NCI-H2107 (cell line): ENCODE data around the gene RABGGTA.
"Not testable (repeated sequence)": the region's sequence is repeated elsewhere in the genome, so short reads cannot be mapped to it uniquely, and the experiment has no call there.

Experiments
- DNase-seq: peaks from one replicate; lab custom pipeline; 2025; lab: John Stamatoyannopoulos, UW

Gene RABGGTA

DNA sequence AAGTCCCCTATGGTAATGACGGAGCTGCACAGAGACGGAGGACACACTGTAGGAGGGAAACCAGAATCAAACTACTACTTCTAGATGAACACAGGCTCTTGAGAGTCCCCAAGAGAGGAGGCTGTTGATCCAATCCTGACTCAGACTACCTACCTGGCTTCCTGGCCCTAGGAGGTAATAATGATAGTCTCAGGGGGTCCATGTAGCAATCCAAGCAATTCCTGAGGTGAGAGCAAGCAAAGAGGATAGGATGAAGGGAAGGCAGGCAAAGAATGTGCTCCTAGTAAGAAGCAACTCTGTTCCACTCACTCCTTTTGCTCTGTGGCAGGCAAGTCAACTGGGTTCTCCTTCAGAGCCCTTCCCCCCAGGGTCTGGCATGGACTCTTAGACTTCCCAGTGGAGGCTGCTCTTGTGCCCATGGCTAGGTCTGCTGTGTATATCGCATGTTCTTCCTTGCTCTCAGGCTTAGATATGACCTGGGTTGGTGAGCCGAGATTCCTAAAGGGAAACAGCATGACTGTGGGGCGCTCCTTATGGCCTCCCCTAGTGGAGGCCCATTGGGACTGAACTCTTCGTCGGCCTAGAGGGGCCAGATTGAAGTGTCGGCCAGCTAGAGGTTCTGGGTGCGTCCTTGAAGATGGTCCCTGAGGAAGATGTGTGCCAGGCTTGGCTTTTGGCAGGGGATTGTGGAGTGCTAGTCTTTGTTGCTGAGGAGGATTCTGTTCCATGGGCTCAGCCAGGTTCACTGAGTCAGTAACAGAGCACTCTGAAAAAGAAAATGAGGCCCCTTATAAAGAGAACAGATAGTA lies 31.1 kb downstream of the RABGGTA start:
- no peak for DNase-seq

DNA sequence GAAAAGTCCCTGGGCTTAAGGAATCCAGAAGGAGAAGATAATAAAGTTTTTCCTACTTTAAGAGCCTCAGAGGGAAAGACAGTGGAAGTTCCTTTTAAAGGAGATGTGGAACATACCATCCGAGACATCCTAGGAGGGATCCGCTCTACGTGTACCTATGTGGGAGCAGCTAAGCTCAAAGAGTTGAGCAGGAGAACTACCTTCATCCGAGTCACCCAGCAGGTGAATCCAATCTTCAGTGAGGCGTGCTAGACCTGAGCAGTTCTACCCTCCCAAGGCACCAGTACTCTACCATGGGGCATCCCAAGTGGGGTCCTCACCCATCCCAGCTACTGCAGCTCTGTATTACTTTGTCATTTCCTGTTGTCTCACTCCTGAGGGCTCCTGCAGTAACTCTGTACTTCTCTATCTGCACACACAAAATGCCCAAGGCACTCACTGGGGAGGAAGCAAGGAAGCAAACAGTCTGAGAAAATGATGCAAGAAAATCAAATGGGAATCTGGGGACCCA lies 32.8 kb downstream of the RABGGTA start:
- DNase-seq = no peak

DNA sequence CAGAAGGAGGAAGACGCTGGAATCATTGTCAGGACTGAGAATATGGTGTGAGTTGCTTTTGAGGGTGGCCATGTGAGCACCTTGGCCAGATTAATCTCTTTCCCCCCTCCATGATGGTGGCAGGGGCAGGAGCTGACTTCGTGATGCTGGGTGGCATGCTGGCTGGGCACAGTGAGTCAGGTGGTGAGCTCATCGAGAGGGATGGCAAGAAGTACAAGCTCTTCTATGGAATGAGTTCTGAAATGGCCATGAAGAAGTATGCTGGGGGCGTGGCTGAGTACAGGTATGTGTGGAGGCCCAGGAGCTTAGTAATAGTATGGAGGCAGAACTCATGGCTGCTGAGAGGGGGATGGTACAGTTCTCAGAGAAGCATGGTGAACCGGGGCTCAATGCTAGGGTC lies 33.3 kb downstream of the RABGGTA start:
- no peak for DNase-seq

DNA sequence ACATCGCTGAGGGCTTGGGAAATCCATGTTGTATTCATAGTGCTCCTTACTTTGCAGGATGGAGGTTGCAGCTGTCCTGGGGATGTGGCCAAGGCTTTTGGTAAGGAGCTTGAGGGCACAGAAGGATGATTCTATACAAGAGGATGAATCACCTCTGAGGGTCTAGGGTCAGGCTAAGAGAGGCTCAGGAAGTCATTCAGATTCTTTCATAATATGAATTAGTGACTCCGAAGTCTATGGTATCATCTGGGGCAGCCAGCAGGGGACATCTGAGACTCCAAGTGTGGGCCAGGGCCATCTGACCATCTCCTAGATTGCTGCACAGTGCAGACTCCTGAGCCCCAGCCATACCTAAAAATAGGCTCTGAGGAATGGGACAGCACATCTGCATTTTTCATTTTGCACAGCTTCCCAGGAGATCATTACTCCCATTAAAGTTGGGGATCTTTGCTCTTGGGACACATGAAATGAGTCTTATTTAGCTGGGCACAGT lies 33.9 kb downstream of the RABGGTA start:
- no peak for DNase-seq

DNA sequence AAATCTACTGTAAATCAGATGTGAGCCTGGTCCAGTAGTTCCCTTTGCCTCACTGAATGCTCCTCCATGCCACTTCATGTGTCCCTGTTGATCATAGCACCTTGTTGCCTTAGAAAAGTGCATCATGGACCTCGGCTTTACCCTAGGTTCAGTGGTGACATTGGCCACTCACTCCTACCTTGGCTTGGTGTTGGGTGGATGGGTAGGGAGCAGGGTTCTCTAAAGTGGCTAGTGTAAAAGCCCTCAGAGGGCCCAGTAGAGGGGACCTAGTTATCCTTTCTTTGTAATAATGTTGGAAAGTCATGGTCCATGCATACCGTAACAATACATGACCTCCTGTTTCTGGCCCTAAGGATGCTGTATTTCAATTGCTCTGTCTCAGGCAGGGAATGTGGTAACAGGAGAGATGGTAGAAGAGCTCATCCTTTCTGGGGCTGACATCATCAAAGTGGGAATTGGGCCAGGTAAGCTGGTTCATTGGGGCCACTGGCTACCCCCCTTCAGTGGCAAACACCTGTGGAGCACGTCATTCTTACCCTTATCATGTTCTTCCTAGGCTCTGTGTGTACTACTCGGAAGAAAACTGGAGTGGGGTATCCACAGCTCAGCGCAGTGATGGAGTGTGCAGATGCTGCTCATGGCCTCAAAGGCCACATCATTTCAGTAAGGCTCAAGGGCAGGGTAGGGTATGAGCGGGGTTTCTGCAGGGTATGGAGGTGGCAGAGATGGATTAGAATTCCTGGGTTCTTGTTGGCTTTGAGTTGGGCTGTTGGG lies 34.5 kb downstream of the RABGGTA start:
- DNase-seq = no peak

DNA sequence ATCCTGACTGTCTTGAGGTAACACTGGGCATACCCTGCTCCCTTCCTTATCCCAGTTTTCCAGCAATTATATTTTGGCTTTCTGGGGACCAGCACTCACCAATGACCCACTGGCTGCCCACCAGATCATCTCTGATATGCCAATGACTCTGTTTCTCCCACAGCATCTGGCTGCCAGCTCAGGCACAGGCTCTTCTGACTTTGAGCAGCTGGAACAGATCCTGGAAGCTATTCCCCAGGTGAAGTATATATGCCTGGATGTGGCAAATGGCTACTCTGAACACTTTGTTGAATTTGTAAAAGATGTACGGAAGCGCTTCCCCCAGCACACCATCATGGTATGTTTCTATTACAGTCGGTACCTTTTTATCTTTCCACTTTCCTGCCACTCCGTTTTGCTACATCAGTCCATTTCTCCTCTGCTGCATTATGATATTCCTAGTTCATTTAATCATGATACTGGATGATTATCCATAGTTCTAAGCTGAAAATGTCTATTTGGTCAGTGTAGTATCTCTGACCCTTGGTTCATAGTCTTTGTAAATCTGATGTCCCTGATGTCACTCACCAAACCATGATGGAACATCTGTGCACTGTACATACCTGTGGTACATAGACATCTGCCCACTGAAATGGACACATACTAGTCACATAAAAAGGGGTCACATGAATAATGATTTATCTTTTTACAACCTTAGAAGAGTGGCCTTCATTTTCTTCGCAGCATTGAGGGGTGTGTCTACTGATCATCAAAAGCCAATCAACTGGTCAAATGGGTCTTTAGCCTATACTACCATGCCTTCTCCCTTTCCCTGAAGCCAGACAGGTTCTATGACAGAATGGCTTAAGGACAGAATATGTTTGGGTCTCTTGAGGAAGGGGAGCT lies 35.4 kb downstream of the RABGGTA start:
- no peak for DNase-seq

DNA sequence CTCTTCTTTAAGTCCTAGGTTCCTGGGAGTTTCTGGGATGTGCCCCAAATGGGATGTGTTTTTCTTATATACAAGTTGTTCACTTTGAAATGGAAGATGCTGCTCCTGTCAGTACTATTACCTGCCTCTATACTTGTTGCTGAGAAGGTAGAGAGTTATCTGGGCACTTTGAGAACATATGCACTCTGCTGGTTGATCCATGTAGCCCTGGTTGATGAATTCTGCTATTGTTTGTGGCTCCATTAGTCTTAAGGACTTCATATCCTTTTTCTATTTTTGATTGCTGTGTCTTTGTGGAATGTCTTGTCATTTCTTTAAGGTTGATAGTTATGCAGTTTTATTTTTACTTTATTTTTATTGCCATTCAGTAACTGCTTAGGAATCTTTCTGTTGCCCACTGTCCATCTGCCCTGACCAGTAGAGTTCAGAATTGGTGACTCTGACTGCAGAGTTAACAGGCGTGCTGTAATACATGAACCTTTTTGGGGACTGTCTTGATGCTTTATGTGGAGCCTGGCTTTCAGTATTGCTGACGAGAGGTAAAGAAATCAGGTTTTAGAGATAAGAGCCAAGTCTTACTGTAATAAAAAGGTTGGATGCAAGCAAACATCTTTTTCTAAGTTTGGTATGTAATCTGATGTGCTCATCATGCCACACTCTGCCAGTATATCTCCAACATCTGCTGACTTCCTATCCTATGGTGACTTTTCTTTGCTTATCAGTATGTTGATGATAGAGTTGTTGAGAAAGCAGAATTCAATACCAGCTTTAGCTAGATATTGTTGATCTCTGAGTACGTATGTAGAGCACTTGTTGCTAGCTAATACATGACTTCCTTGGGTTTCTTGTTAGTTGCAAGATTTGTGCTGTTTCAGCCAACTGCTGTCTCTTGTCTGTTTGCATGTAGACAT lies 37.0 kb downstream of the RABGGTA start:
- DNase-seq = no peak

DNA sequence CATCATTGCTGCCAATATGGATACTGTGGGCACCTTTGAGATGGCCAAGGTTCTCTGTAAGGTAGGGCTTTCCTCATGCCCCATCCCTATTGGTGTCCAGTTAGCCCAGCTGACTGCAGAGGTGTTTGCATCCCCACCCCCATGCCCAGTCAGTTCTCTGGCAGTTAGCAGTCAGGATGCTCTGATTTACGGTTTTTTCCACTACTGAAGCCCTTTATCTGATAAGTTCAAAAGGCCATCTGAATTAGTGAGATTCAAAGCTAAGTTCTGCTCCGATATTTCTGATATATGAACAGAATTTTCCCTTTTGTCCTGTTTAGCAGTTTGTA lies 37.9 kb downstream of the RABGGTA start:
- no peak for DNase-seq

DNA sequence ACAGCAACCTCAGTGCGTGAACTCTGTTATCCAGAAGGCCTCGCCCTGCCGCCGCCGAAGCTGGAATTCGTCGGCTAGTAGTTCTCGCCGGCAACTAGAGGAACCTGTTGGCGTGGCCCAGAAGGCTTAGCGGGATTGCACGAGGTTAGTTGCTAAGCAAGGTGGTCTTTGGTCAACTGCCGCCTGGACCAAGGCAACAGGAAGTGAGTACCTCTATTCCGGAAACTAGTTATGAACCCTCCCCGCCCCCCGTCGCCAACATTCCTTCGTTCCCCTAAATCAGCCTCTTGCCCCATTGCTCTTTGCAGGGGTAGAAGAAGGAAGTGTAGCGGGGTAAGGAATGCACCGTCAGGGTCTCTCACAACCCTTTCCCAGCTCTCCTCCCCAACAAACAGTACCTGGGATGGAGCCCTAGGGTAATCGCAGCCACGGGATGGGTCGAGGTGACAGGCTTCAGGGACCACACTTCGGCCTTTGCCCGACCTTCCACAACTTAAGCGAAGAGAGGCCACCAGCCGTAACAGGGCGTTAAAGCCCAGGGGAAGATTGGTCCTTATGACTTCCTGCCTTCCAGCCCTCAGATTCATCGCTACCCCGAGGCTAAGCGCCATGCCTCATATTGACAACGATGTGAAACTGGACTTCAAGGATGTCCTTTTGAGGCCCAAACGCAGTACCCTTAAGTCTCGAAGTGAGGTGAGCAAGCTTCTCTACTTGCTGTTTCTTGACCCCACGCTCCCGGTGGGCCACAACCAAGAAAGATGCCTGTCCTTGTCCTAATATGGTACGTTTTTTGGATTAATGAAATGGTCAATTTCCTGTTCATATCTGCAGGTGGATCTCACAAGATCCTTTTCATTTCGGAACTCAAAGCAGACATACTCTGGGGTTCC lies 38.5 kb downstream of the RABGGTA start, which contains the start of gene GMPR2:
Gene GMPR2, plus strand, starts transcription at position 285 of the 893 bp plus-strand sequence. Its CDS starts 325 bp downstream, at position 610.
- DNase-seq = no peak

DNA sequence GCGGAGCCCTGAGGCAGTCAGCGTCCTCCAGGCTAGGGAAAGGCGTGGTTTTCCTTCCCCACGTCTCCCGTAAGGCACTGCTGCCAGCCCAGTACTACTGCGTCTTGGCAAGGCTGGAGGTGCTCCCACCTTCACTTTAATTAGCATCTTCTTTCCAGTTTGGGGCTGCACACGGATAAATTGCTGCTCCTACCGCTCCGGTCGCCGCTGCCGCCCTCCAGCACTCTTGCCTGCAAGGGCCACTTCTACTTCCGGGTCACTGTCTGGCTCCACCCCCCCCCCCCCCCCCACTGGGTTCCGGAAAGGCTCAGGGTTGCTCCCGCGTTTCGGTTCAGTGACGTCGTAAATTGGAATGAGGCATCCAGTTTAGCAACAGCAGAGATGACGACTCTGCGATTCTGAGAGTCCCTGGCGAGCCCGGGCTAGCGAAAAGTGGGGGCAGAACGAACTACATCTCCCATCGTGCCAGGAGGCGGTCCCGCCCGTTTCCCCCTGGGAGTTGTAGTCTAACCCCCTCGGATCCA lies 39.2 kb downstream of the RABGGTA start, which contains the start of gene NEDD8:
Gene NEDD8, minus strand, starts transcription at position 247 of the 524 bp plus-strand sequence. Its CDS starts 100 bp downstream, at position 147.
- DNase-seq = peak; percentile 70

DNA sequence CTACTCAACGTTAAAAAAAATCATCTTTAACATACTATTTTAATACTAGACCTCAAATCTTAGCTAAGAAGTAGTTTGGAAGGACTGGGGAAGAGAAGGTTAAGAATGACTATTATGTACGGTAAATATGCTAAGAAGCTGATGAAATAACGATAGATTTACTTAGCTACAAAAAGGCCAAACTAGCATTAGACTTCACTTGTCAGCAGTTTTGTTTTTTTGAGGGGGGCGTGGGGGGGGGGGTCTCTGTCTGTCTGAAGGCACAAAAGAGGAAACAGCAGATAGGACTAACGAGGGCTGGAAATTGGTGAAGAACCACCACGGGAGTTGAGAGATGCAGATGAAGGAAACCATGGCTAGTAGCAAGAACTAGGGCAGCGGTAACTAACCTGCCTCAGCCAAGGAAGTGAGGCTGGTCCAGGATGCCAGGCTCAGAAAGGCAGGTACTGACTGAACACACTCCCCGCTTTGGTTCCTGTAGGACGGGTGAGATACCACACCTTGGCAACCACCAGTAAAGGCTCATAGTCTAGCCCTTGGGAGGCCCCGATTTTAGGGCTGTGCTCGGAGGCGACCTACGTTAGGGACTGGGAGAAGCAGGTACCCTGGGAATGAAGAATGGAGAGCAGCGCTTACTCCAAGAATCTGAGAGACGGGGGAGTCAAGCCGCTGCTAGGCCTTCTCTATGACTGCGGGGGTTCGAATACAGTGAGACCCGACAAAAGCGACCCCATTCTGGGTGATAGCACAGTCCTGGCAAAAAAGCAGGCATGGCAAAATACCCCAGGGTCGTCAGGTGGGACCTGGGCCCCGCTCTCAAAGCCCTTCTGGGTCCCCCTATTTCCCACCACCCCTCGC lies 39.9 kb downstream of the RABGGTA start:
- DNase-seq = no peak

DNA sequence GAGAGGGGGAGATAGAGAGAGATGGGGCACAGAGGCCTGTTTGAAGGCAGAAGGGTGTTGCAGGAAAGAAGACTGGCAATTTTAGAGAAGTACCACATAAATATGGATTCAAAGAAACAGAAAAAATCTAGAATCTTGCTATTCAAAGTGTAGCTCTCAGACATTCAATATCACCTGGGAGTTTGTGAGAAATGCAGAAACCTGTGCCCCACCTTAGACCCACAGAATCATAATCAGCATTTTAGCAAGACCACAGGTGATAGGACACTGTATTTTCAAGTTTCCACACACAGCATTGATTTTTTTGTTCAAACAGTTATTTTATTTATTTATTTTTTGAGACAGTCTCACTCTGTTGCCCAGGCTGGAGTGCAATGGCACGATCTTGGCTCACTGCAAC lies 42.5 kb downstream of the RABGGTA start:
- DNase-seq = no peak

DNA sequence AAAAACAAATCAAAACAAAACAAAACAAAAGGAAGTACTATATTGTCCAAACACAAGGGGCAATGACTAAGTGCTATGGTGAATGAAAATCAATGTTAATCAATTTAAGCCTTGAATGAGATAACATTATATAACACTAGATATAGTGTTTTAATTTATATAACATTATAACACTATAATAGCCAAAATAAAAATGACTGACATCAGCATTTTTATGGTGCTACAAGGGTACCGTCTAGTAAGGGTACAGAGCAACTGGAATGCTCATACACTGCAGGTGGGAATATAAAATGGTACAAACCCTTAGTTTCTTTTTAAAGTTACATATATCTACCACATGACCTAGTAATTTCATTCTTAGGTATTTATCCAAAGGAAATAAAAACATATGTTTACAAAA lies 44.9 kb downstream of the RABGGTA start:
- no peak for DNase-seq

DNA sequence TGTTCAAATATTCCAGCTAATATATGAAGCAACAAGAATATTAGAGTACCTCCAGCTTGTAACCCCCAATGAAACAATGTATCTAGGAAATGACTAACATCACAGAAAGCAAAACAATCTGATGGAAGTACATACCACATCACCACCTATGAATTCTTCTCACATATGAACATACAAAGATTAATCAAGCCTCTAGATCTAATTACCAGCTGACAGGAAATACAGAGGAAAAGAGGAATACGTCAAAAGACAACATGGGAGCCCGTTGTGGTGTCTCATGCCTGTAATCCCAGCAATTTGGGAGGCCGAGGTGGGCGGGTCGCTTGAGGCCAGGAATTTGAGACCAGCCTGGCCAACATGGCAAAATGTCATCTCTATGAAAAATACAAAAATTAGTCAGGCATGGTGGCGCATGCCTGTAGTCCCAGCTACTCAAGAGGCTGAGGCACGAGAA lies 46.8 kb downstream of the RABGGTA start:
- no peak for DNase-seq

DNA sequence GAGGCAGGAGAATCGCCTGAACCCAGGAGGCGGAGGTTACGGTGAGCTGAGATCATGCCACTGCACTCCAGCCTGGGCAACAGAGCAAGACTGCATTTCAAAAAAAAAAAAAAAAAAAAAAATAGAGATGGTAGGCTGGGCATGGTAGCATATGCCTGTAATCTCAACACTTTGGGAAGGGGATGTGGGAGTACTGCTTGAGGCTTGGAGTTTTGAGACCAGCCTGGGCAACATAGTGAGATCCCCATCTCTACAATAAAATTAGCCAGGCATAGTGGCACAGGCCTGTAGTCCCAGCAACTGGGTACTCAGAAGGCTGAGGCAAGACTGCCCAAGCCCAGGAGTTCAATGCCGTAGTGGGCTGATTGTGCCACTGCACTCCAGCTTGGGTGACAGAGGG lies 48.4 kb downstream of the RABGGTA start:
- not testable (repeated sequence) for DNase-seq

DNA sequence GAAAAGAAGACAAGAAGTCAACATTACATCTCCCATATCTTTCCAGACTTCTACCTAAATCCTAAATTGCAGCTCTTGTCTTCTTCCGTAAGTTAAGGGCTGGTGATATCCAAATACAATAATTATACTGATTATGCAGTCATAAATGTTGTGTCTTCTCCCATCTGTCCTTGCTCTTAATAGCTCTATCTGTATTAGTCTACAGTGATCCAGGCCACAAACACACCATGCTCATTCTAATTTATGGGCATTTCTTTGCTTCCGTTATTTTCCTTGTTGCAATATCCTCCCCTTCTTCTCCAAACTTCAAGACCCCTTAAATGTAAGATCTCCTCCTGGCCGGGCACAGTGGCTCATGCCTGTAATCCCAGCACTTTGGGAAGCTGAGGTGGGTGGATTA lies 51.9 kb downstream of the RABGGTA start:
- DNase-seq = no peak

DNA sequence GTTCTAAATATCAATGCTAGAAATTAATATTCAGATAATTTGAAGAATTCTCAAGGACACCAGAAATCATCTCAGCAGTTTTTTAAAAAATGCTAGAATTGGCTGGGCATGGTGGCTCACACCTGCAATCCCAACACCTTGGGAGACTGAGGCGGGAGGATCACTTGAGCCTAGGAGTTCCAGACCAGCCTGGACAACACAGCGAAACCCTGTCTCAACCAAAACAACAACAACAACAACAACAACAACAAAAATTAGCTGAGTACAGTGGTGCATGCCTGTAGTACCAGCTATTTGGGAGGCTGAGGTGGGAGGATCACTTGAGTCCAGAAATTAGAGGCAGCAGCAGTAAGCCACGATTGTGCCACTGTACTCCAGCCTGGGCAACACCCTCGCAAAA lies 52.3 kb downstream of the RABGGTA start:
- no peak for DNase-seq

DNA sequence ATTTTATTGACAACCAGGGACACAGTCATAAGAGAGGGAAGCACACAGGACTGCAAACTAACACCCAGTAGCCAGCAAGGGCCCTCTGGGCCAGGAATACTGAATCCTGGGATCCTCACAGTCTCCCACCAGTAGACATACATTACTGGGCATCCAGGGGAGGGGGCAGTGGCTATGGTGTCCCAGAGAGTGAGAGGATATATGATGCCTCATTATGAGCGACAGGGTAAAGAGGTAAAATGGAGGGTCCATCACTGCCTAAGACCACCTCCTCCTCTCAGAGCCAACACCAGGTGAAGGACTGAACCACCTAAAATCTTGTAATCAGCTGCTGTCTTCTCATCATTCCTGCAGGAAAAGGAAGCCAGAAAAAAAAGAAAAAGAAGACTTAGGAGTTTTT lies 54.5 kb downstream of the RABGGTA start:
- not testable (repeated sequence) for DNase-seq

DNA sequence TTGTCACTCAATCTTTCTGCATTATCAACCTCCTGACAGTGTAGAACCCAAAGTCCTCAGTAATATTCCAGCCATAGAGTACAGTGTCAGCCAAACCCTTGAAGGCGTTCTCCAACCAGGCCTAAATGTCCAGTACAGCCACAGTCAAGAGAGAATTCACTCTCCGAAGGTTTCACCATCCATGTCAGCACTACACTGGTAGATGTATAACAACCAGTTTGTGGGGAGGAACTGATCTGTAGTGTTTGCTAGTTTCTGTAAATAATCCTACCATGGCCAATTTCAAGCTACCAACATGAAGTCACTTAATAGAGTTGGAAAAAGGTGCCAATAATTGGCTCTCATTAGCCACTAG lies 55.1 kb downstream of the RABGGTA start:
- DNase-seq = no peak
